HG03460 (cell line): ENCODE data around the gene NR2F2.

Experiments used
- ATAC-seq: cut with Tn5 transposase; IDR thresholded peaks from one replicate; pipeline ENCODE4 v1.9.1; 2021; ENCODE audit not compliant: unreplicated experiment

The NR2F2 gene

GRCh38 chr15:96341513-96342405 is 11.3 kb downstream of the NR2F2 start:
- no peak for ATAC-seq

GRCh38 chr15:96342406-96343112 is 12.1 kb downstream of the NR2F2 start:
- no peak for ATAC-seq

- ATAC-seq = no peak
Observed at GRCh38 chr15:96343113-96344059, 12.9 kb downstream of the NR2F2 start.

- no peak for ATAC-seq
Observed at GRCh38 chr15:96344060-96344705, 13.7 kb downstream of the NR2F2 start.

GRCh38 chr15:96344706-96345559 is 14.4 kb downstream of the NR2F2 start:
- ATAC-seq = no peak

GRCh38 chr15:96345560-96346399 is 15.3 kb downstream of the NR2F2 start:
- peak; percentile 54 for ATAC-seq

- no peak for ATAC-seq
Observed at GRCh38 chr15:96346409-96346970, 16.0 kb downstream of the NR2F2 start.

- no peak for ATAC-seq
Observed at GRCh38 chr15:96347181-96348111, 16.9 kb downstream of the NR2F2 start.

GRCh38 chr15:96348112-96349027 is 17.9 kb downstream of the NR2F2 start:
- ATAC-seq = no peak

- no peak for ATAC-seq
Observed at GRCh38 chr15:96349034-96349856, 18.7 kb downstream of the NR2F2 start.

- ATAC-seq = no peak
Observed at GRCh38 chr15:96349857-96350720, 19.6 kb downstream of the NR2F2 start.

GRCh38 chr15:96350934-96351724 is 20.6 kb downstream of the NR2F2 start:
- ATAC-seq = no peak

- no peak for ATAC-seq
Observed at GRCh38 chr15:96351761-96352603, 21.5 kb downstream of the NR2F2 start.
